GM20000 (cell line): Measurements from ENCODE around the gene FBXO42.
"Not testable (repeated sequence)": the region's sequence is repeated elsewhere in the genome, so short reads cannot be mapped to it uniquely, and the experiment has no call there.

Source experiments
- DNase-seq: peaks from one replicate; pipeline ENCODE4 v3.0.0; 2012; ENCODE audit warnings: low spot score
- TF ChIP-seq, protein P1 (sequence below): IDR thresholded peaks from 2 replicates; pipeline ENCODE4 v1.5.1; 2012; ENCODE audit warnings: mild to moderate bottlenecking, control low read depth; ENCODE audit errors: extremely low read depth, missing control alignments

Gene FBXO42

DNA sequence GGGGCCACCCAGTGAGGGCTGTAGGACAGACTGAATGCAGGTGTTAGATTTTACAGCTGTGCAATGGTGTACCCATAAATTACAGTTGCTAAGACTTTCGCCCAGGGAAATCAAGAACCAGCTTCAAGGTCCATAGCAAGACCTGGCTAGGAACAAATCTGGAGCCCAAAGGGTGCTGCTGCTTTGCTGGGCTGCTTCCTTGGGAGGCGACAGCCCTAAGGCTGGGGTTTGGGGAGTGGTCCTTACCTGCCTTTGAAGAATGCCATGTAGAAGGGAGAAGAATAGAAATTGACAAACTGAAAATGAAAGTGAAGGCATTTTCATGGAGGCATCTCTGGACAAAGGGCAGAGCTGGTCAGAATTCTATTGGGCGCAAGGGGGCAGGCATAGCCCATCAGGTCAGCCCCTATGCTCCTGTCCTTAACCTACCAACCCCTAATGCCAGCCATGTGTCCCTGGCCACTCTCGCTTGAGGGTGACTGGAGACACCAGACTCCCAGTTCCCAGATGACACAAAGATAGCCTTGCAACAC, 132.2 kb downstream of the FBXO42 start:
- TF ChIP-seq, protein P1, sequence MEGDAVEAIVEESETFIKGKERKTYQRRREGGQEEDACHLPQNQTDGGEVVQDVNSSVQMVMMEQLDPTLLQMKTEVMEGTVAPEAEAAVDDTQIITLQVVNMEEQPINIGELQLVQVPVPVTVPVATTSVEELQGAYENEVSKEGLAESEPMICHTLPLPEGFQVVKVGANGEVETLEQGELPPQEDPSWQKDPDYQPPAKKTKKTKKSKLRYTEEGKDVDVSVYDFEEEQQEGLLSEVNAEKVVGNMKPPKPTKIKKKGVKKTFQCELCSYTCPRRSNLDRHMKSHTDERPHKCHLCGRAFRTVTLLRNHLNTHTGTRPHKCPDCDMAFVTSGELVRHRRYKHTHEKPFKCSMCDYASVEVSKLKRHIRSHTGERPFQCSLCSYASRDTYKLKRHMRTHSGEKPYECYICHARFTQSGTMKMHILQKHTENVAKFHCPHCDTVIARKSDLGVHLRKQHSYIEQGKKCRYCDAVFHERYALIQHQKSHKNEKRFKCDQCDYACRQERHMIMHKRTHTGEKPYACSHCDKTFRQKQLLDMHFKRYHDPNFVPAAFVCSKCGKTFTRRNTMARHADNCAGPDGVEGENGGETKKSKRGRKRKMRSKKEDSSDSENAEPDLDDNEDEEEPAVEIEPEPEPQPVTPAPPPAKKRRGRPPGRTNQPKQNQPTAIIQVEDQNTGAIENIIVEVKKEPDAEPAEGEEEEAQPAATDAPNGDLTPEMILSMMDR = no peak
- DNase-seq = no peak

DNA sequence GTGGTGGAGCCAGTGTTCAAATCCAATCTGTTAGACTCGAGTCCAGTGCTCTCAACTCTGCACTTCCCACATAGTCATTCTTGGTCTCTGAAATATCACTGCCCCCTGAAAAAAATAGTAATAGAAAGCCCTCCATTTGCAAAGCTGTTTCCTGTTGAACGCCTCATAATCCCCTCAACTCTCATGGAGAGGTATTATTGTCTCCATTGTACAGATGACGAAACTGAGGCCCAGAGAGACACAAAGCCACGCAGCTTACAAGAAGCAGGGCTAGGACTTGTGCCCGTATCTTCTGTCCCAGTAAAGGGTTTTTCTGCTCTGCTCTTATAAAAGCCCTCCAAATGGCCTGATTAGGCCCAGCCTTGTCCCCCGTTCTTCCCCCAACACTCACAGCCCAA, 133.6 kb downstream of the FBXO42 start:
- TF ChIP-seq, protein P1 = no peak
- no peak for DNase-seq

DNA sequence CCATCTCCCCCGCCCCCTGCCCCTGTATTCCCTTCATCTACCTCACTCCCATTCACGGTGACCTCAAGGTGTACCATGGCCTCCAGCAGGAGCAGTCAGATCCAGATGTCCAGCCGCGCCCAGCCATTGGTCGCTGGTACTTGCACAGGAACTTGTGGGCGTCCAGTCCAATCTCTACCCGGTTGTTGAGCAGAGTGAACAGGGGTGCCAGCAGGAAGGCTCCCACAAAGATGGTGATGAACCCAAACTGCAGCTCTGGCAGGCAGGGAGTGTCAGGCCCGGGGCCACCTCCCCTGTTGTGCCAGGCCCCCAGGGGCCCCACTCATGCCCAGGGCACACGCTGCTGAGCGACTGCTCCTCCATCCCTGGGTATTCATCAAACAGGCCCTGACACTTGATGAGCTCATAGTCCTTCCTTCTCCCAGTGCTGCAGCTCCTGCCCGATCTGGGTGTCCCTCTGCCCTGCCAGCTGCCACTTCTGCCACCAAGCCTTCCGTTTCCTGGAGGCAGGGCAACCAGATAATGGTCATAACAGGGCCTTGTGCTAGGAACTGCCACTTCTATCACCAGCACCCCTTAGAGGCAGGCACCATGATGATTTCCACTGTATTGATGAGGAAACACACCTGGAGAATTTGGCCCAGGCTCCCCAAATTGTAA, 134.1 kb downstream of the FBXO42 start:
- DNase-seq = no peak
- TF ChIP-seq, protein P1 = no peak

DNA sequence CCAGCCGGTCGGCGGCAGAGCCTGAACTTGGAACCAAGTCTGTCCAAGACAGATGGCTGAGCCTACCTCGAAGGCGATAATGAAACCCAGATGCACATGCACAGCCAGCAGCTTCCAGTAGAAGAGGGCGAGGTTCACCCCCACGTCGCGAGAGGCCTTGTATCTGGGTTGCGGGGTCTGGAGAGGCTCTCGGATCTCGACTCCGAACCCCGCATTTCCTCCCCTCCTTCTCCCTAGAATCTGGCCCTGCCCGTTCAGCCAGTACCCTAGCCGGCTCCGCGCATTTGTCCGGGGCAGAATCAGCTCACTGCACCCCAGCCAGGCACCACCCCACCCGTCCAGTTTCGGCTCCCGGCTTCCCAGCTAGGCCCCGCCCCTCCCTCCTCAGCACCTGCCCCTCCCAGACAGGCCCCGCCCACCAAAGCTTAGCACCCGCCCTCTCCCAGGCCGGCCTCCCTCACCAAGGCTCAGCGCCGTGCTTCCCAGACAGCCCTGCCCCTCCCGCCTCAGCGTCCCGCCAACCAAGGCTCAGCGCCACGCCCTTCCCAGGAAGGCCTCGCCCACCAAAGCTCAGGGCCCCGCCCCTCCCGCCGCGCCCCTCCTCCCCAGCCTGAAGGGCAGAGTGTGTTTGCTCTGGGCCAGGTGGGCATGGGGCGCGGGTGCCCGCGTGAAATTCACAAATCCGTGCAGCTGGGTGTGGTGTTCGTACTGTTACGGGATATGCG, 135.1 kb downstream of the FBXO42 start:
- peak; percentile 98 for DNase-seq
- TF ChIP-seq, protein P1 = no peak

DNA sequence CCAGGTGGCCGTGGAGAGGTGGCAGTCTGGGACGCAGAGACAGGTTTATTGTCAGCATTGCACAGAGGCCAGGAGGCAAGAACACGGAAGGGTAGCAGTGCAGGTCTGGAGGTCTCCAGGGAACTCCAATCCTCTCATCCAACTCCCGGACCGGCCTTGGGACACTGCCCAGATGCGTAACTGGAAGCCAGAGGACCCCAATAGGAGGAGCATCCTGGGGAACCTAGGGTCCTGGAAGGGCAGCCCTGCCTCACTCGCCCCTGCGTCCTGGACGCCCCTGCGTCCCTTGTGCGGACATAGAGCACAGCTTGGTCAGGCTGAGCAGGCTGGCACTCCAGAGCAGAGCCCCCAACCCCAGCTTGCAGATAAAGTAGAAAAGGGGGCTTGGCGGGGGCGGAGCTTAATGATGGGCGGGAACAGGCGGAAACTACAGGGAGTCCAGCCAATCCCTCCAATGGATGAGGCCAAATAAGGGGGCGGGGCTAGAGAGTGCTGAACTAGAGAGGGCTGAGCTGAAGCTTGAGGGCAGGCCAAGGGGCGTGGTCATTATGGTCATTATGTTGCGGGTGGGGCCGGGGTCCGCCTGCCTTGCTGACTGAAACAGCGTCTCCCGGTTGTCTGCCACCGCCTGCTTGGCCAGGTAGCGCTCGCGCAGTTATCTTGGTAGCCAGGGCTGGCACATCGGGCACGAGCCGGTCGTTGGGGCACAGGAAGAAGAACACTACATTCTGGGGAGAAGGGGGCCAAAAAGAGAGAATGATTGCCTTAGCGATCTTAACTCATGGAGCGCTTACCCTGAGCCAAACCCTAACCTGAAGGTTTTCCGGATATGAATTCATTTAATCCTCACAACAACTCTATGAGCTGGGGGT, 136.2 kb downstream of the FBXO42 start:
- TF ChIP-seq, protein P1 = no peak
- peak; percentile 84 for DNase-seq

DNA sequence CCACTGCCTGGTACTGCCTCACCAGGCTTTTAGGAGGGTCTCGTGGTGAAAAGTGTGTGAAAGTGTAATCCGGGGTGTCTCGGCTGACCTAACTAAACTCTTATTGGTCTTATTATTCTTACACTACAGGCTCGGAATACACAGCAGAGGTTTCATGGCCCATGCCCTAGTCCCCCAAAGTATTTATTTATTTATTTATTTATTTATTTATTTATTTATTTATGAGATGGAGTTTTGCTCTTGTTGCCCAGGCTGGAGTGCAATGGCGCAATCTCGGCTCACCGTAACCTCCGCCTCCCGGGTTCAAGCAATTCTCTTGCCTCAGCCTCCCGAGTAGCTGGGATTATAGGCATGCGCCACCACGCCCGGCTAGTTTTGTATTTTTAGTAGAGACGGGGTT, 137.0 kb downstream of the FBXO42 start:
- DNase-seq = not testable (repeated sequence)

DNA sequence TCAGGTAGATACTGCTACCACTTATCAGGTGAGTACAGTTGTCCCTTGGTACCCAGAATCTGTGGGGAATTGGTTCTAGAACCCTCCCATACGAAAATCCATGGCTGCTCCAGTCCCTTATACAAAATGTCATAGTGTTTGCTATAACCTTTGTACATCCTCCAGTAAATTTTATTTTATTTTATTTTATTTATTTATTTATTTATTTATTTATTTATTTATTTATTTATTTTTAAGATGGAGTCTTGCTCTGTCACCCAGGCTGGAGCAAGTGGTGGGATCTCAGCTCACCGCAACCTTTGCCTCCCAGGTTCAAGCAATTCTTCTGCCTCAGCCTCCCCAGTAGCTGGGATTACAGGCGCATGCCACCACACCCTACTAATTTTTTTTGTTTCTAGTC, 138.7 kb downstream of the FBXO42 start:
- not testable (repeated sequence) for DNase-seq

DNA sequence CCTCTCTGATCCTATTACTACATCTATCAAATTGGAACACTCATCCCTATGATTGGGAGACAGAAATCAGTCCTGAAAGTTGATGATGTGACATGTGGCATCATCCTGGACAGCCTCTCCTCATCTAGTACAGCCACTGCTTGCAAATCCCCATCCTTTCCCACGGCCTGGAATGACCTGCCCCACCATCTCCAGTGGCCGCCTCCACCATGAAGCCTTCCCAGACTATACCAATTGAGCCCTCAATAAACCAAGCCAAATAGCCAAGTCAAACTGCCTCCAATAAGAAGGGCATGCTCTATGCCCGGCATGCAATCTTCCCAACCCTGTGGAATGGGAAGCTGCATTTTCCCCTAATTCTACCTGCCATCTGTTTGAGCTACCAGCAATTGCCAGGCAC, 139.3 kb downstream of the FBXO42 start:
- TF ChIP-seq, protein P1 = no peak
- no peak for DNase-seq
